ENCODE measurements around the gene KLF14.

Gene KLF14

DNA sequence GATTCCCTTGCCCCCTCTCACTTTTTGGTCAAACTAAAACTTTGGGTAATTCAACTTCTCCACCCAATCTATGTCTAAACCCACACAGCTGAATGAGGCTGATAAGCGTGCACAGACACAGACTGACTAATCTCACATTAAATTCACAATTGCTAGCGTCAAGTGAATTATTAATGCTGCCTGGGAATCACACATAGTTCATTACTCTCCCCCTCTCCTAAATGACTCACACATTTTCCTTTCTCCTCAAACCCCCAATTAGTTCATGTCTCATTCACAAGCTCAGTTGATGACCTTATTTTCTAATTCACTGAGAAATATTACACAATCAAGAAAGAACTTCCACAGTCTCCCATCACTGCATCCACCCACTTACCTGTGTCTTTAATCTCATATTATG is 14.5 kb downstream of the KLF14 start:
- TF ChIP-seq, protein P1, sequence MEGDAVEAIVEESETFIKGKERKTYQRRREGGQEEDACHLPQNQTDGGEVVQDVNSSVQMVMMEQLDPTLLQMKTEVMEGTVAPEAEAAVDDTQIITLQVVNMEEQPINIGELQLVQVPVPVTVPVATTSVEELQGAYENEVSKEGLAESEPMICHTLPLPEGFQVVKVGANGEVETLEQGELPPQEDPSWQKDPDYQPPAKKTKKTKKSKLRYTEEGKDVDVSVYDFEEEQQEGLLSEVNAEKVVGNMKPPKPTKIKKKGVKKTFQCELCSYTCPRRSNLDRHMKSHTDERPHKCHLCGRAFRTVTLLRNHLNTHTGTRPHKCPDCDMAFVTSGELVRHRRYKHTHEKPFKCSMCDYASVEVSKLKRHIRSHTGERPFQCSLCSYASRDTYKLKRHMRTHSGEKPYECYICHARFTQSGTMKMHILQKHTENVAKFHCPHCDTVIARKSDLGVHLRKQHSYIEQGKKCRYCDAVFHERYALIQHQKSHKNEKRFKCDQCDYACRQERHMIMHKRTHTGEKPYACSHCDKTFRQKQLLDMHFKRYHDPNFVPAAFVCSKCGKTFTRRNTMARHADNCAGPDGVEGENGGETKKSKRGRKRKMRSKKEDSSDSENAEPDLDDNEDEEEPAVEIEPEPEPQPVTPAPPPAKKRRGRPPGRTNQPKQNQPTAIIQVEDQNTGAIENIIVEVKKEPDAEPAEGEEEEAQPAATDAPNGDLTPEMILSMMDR (IDR thresholded peaks at IDR 0.05; ENCODE audit: low read depth, low read length): no peak
- no peak overlapping the region for H3K4me3 ChIP-seq (ENCODE audit: low read depth, low read length)
- in situ Hi-C loops (cut with HindIII; ENCODE audit: low sequenced_read_pairs): no loop called here
- DNase-seq (ENCODE audit: low read depth, low spot score): no peak

DNA sequence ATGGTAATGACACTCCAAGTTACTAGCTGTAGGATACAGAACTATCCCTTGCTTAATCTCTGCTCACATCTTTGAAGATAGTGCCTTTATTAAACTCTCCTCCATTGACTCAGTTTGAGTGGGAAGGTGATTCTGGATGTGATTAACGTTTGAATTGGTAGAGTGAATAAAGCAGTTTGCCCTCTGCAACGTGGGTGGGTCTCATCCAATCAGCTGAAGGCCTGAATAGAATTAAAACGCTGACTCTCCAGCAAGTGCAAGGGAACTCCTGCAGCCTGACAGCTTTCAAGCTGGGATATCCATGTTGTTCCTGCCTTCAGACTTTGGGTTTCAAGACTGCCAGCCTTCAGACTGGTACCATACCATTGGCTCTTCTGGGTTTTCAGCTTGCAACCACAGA is 21.6 kb downstream of the KLF14 start:
- no peak for DNase-seq (ENCODE audit: low read depth, low spot score)
- no peak overlapping the region for H3K4me3 ChIP-seq (ENCODE audit: low read depth, low read length)
- in situ Hi-C loops (cut with HindIII; ENCODE audit: low sequenced_read_pairs): no loop called here
- TF ChIP-seq, protein P1 (IDR thresholded peaks at IDR 0.05; ENCODE audit: low read depth, low read length): no peak

DNA sequence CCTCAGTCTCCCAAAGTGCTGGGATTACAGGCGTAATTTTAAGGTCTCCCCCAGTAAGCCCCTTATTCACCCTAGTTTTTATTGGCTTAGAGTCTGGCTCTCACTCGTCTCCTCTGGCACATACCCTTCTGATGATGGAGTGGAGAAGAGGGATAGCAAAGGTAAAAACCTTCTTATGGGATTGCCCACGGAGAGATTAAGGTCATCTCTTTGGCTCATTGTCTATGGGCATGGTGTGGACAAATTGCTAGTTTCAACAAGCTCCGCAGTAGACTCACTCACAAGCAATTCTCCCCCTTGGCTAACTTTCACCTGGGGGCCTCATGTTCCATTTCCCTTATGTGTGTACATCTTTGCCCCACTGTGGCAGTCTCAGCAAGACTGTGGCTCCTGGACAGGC is 25.2 kb downstream of the KLF14 start:
- in situ Hi-C loops (cut with HindIII; ENCODE audit: low sequenced_read_pairs): no loop called here
- no peak overlapping the region for H3K4me3 ChIP-seq (ENCODE audit: low read depth, low read length)
- TF ChIP-seq, protein P1 (IDR thresholded peaks at IDR 0.05; ENCODE audit: low read depth, low read length): no peak
- no peak for DNase-seq (ENCODE audit: low read depth, low spot score)

DNA sequence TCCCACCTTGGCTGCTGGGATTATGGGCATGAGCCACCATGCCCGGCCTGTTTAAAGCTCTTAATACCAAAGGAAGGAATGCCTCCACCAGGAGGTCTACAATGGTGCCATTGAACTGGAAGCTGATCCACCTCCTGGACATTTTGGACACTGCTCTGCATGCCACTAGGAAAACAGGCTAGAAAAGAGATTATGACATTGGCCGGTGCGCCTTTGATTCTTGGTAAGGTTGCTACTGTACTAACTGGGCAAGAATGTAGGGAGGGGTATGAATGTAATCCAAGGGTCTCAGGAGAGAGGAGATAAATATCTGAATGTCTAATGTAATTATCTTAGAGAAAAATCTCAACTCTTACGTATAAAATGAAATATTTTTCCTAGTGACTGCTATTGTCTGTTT is 26.0 kb downstream of the KLF14 start:
- H3K4me3 ChIP-seq (ENCODE audit: low read depth, low read length): no peak overlapping the region
- TF ChIP-seq, protein P1 (IDR thresholded peaks at IDR 0.05; ENCODE audit: low read depth, low read length): no peak
- in situ Hi-C loops (cut with HindIII; ENCODE audit: low sequenced_read_pairs): no loop called here
- no peak for DNase-seq (ENCODE audit: low read depth, low spot score)

DNA sequence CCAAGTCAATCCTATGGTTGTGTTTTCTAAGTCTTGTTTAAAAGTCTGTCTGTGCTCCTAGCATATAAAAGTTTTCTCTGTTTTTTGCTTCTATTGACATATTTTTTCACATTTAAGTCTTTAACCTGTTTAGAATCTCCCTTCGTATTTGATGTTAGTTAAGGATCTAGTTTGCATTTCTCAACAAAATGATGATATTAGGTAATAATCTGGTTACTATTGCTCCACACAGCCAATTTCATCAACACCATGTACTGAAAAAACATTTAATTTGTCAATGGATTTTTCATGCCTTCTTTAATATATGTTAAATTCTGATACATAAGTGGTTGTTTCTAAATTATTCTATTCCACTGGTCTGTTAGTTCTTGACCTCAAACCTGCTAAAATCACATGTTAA is 30.2 kb downstream of the KLF14 start:
- no peak for DNase-seq (ENCODE audit: low read depth, low spot score)
- H3K4me3 ChIP-seq (ENCODE audit: low read depth, low read length): no peak overlapping the region
- TF ChIP-seq, protein P1 (IDR thresholded peaks at IDR 0.05; ENCODE audit: low read depth, low read length): no peak
- in situ Hi-C loops (cut with HindIII; ENCODE audit: low sequenced_read_pairs): no loop called here

DNA sequence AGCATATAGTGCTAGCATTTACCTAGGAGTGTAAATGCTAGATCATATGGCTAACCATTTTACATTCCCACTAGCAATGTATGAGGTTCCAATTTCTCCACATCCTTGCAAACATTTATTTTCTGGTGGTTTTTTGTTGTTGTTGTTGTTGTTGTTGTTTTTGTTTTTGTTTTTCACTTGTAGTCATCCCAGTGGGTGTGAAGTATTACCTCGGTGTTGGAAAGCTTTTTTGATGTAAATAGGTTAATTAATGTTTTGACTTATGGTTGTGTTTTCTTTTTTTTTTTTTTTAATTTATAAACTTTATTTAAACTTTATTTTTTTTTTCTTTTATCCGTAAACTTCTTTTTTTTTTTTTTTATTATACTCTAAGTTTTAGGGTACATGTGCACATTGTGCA is 32.4 kb downstream of the KLF14 start:
- DNase-seq (ENCODE audit: low read depth, low spot score): no peak
- no peak overlapping the region for H3K4me3 ChIP-seq (ENCODE audit: low read depth, low read length)
- TF ChIP-seq, protein P1 (IDR thresholded peaks at IDR 0.05; ENCODE audit: low read depth, low read length): no peak
- in situ Hi-C loops (cut with HindIII; ENCODE audit: low sequenced_read_pairs): no loop called here

DNA sequence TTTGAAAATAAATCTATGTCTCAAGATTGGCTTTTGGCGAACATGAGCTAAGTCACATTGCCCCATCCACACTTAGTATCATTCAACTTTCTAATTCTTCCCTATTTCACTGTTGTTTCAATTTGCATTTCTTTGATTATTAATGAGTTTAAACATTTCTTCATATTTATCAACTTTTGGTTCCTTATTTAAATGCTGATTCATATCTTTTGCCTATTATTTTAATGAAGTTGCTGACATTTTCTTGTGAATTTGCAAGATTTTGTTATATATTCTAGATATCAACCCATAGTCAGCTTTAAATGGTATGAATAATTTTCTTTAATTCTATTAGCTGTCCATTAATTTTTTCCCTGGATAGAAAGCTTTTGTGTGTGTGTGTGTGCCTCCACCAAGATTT is 33.2 kb downstream of the KLF14 start:
- no peak for DNase-seq (ENCODE audit: low read depth, low spot score)
- H3K4me3 ChIP-seq (ENCODE audit: low read depth, low read length): no peak overlapping the region
- in situ Hi-C loops (cut with HindIII; ENCODE audit: low sequenced_read_pairs): no loop called here
- TF ChIP-seq, protein P1 (IDR thresholded peaks at IDR 0.05; ENCODE audit: low read depth, low read length): no peak
